MG63 (cell line): ENCODE results near the gene KIAA1614. TPM values are rescaled to one million over a fixed set of nuclear protein-coding genes. Genes with fewer than 3 reads are reported as not detected.
"Not testable (repeated sequence)": the region's sequence is repeated elsewhere in the genome, so short reads cannot be mapped to it uniquely, and the experiment has no call there.

Experiments used
- DNase-seq: peaks from one replicate; pipeline ENCODE4 v3.0.0-alpha.2; 2020
- H3K27me3 ChIP-seq: fragments of 250-450 bp; sonication (Bioruptor Pico); 2 replicates; pipeline ENCODE4 v1.5.1; 2020; ENCODE audit warnings: mild to moderate bottlenecking, moderate library complexity
- H3K36me3 ChIP-seq: fragments of 250-450 bp; sonication (Bioruptor Pico); 2 replicates; pipeline ENCODE4 v1.5.1; 2020; ENCODE audit warnings: mild to moderate bottlenecking, moderate library complexity
- H3K4me3 ChIP-seq: fragments of 250-450 bp; sonication (Bioruptor Pico); 2 replicates; pipeline ENCODE4 v1.5.1; 2020; ENCODE audit warnings: mild to moderate bottlenecking, moderate library complexity
- H3K9me3 ChIP-seq: fragments of 250-450 bp; sonication (Bioruptor Pico); 2 replicates; pipeline ENCODE4 v1.5.1; 2020; ENCODE audit warnings: mild to moderate bottlenecking, moderate library complexity
- total RNA-seq: library from RNA; depleted of rRNA; stranded (reverse); fragments of >200 nt; shearing (Covaris generic); gene quantifications from 2 replicates; pipeline ENCODE4 v1.2.3, GENCODE V29; 2014; ENCODE audit warnings: low replicate concordance

The KIAA1614 gene
- total RNA-seq, 1 experiment from 2014 or later: 13.8 TPM

GRCh38 chr1:180964056-180964455 lies 51.4 kb downstream of the KIAA1614 start:
- peaks cover 25% of the 10 kb centered on the region for H3K36me3 ChIP-seq
- no peak for DNase-seq
- no peaks in the 10 kb centered on the region; the same call in 1 of the 2 replicates for H3K9me3 ChIP-seq
- no peaks in the 10 kb centered on the region for H3K27me3 ChIP-seq
- no peak overlapping the region for H3K4me3 ChIP-seq

- no peak for DNase-seq
- Histone ChIP-seq H3K9me3 (no peaks in the 10 kb centered on the region; the same call in 1 of the 2 replicates), H3K4me3 (no peak overlapping the region), H3K36me3 (peaks cover 24% of the 10 kb centered on the region), H3K27me3 (no peaks in the 10 kb centered on the region)
Measured at GRCh38 chr1:180964595-180964994, 51.9 kb downstream of the KIAA1614 start.

GRCh38 chr1:180966312-180966711 lies 53.6 kb downstream of the KIAA1614 start:
- no peak for DNase-seq
- no peaks in the 10 kb centered on the region; the same call in 1 of the 2 replicates for H3K9me3 ChIP-seq
- no peak overlapping the region for H3K4me3 ChIP-seq
- peaks cover 17% of the 10 kb centered on the region for H3K36me3 ChIP-seq
- no peaks in the 10 kb centered on the region for H3K27me3 ChIP-seq

GRCh38 chr1:180966744-180967536 lies 54.2 kb downstream of the KIAA1614 start:
- H3K9me3 ChIP-seq: no peaks in the 10 kb centered on the region; the same call in 1 of the 2 replicates
- no peak for DNase-seq
- H3K36me3 ChIP-seq: peaks cover 13% of the 10 kb centered on the region
- no peak overlapping the region for H3K4me3 ChIP-seq
- no peaks in the 10 kb centered on the region for H3K27me3 ChIP-seq

GRCh38 chr1:180967558-180967957 lies 54.9 kb downstream of the KIAA1614 start:
- Histone ChIP-seq H3K4me3 (no peak overlapping the region), H3K27me3 (no peaks in the 10 kb centered on the region), H3K9me3 (no peaks in the 10 kb centered on the region; the same call in 1 of the 2 replicates), H3K36me3 (peaks cover 14% of the 10 kb centered on the region)
- DNase-seq: no peak

GRCh38 chr1:180968834-180969233 lies 56.1 kb downstream of the KIAA1614 start:
- not testable (repeated sequence) for DNase-seq, H3K27me3 ChIP-seq, H3K4me3 ChIP-seq, H3K9me3 ChIP-seq
- peaks cover 21% of the 10 kb centered on the region for H3K36me3 ChIP-seq

GRCh38 chr1:180969434-180969833 lies 56.7 kb downstream of the KIAA1614 start:
- Histone ChIP-seq H3K36me3 (peaks cover 21% of the 10 kb centered on the region), H3K27me3 (no peaks in the 10 kb centered on the region), H3K4me3 (no peak overlapping the region), H3K9me3 (no peaks in the 10 kb centered on the region; the same call in 1 of the 2 replicates)
- DNase-seq: no peak

- H3K4me3 ChIP-seq: no peak overlapping the region
- H3K27me3 ChIP-seq: no peaks in the 10 kb centered on the region
- no peaks in the 10 kb centered on the region for H3K9me3 ChIP-seq
- H3K36me3 ChIP-seq: peaks cover 27% of the 10 kb centered on the region
- no peak for DNase-seq
Measured at GRCh38 chr1:180970333-180971079, 57.8 kb downstream of the KIAA1614 start.

GRCh38 chr1:180971273-180971997 lies 58.7 kb downstream of the KIAA1614 start:
- peaks cover 30% of the 10 kb centered on the region for H3K36me3 ChIP-seq
- no peaks in the 10 kb centered on the region for H3K9me3 ChIP-seq
- DNase-seq: no peak
- H3K4me3 ChIP-seq: no peak overlapping the region
- no peaks in the 10 kb centered on the region for H3K27me3 ChIP-seq

- H3K4me3 ChIP-seq: no peak overlapping the region
- H3K9me3 ChIP-seq: no peaks in the 10 kb centered on the region
- DNase-seq: no peak
- H3K27me3 ChIP-seq: no peaks in the 10 kb centered on the region
- peaks cover 43% of the 10 kb centered on the region for H3K36me3 ChIP-seq
Measured at GRCh38 chr1:180973369-180973768, 60.7 kb downstream of the KIAA1614 start.

GRCh38 chr1:180974236-180974635 lies 61.5 kb downstream of the KIAA1614 start:
- Histone ChIP-seq H3K4me3 (no peak overlapping the region), H3K27me3 (no peaks in the 10 kb centered on the region), H3K36me3 (peaks cover 43% of the 10 kb centered on the region), H3K9me3 (no peaks in the 10 kb centered on the region)
- DNase-seq: no peak

GRCh38 chr1:180975551-180975950 lies 62.9 kb downstream of the KIAA1614 start:
- Histone ChIP-seq H3K36me3 (peaks cover 44% of the 10 kb centered on the region), H3K9me3 (no peaks in the 10 kb centered on the region), H3K27me3 (no peaks in the 10 kb centered on the region), H3K4me3 (no peak overlapping the region)
- DNase-seq: no peak

- Histone ChIP-seq H3K4me3 (no peak overlapping the region), H3K9me3 (no peaks in the 10 kb centered on the region), H3K27me3 (no peaks in the 10 kb centered on the region), H3K36me3 (peaks cover 45% of the 10 kb centered on the region)
- no peak for DNase-seq
Measured at GRCh38 chr1:180976191-180976590, 63.5 kb downstream of the KIAA1614 start.

- peaks cover 49% of the 10 kb centered on the region for H3K36me3 ChIP-seq
- H3K27me3 ChIP-seq: no peaks in the 10 kb centered on the region
- DNase-seq: no peak
- H3K4me3 ChIP-seq: no peak overlapping the region
- no peaks in the 10 kb centered on the region for H3K9me3 ChIP-seq
Measured at GRCh38 chr1:180976732-180977357, 64.1 kb downstream of the KIAA1614 start.

- DNase-seq: no peak
- H3K27me3 ChIP-seq: no peaks in the 10 kb centered on the region
- no peaks in the 10 kb centered on the region for H3K9me3 ChIP-seq
- H3K4me3 ChIP-seq: no peak overlapping the region
- peaks cover 47% of the 10 kb centered on the region for H3K36me3 ChIP-seq
Measured at GRCh38 chr1:180981596-180982387, 69.1 kb downstream of the KIAA1614 start.

GRCh38 chr1:180982422-180982821 lies 69.7 kb downstream of the KIAA1614 start:
- no peak for DNase-seq
- Histone ChIP-seq H3K36me3 (peaks cover 48% of the 10 kb centered on the region), H3K9me3 (no peaks in the 10 kb centered on the region), H3K27me3 (no peaks in the 10 kb centered on the region), H3K4me3 (no peak overlapping the region)
